Memory B cell (primary cell): ENCODE data around the gene CSDE1.
"Not testable (repeated sequence)": the region's sequence is repeated elsewhere in the genome, so short reads cannot be mapped to it uniquely, and the experiment has no call there.

Source experiments
- ATAC-seq: fragments of 150-1000 bp; cut with Tn5 transposase; 2 replicates; pipeline ENCODE4 v1.10.0; 2021; ENCODE audit warnings: low read depth, mild to moderate bottlenecking, moderate library complexity
- DNase-seq, 2 donors: peaks; one replicate each; pipeline ENCODE4 v3.0.0; 2022; ENCODE audit warnings: low spot score in 2 of 2
- H3K27ac Mint-ChIP-seq: one replicate; pipeline ENCODE4 v1.8.0; 2022; ENCODE audit warnings: mild to moderate bottlenecking, moderate library complexity, mixed read lengths
- H3K27me3 Mint-ChIP-seq: one replicate; pipeline ENCODE4 v1.8.0; 2022; ENCODE audit warnings: mixed read lengths
- H3K36me3 Mint-ChIP-seq: one replicate; pipeline ENCODE4 v1.8.0; 2022; ENCODE audit warnings: mild to moderate bottlenecking, mixed read lengths
- H3K4me1 Mint-ChIP-seq: one replicate; pipeline ENCODE4 v1.8.0; 2022; ENCODE audit warnings: mixed read lengths
- H3K4me3 Mint-ChIP-seq: one replicate; pipeline ENCODE4 v1.8.0; 2022; ENCODE audit warnings: mild to moderate bottlenecking, moderate library complexity, mixed read lengths
- H3K9me3 Mint-ChIP-seq: one replicate; pipeline ENCODE4 v1.8.0; 2022; ENCODE audit warnings: mixed read lengths

Gene CSDE1

DNA sequence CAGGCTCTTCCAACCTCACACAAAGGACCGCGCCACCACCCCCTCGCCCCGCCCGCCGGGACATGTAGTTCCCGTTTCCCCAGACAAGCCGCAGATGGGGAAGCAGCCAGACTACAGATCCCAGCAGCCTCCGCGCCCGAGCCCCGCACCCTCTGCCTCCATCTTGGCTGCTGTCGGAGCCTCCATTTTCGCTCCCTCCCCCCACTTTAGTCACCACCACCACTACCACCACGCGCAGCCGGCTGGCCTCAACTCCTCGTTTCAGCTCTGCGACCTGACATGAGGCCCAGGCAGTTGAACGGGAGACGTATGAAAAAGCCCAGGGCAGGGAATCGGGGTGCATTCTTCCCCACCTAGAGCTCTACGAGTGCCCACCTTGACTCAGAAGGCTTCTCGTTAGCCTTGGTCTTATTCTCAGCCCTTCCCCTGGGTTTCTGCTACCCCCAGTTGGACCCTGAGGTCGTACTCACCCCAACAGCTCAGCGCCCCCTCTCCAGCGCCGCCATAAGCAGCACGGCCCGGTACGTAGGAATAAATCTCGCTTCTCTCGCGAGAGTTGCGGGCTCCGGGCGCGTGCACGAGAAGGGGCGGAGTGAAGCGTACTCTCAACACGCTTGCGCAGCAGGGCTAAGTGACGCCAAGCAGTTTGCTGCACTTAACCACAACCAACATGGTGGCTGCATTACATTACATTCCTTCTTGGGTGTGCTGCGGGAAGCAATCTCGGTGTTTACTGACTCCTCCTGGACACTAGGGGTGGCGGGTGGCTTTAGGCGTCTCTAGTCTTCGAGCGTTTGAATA is at the start of gene CSDE1:
Gene CSDE1 (minus strand): TSS at position 530 of the 801 bp plus-strand sequence. CDS start 18,094 bp downstream, outside the sequence.
- ATAC-seq (peak; percentile 86), DNase-seq (peak; percentile 97)
- Mint-ChIP-seq H3K36me3 (peaks cover 3% of the 10 kb centered on the region), H3K27me3 (no peaks in the 10 kb centered on the region), H3K9me3 (peaks cover 2% of the 10 kb centered on the region), H3K4me1 (peaks cover 29% of the 10 kb centered on the region), H3K27ac (peak within 1 kb of the TSS; percentile 100), H3K4me3 (peak within 1 kb of the TSS; percentile 99)

GRCh38 chr1:114804449-114804848 is 46.7 kb upstream of the CSDE1 start:
- H3K36me3 Mint-ChIP-seq, DNase-seq, ATAC-seq, H3K4me3 Mint-ChIP-seq, H3K4me1 Mint-ChIP-seq, H3K9me3 Mint-ChIP-seq, H3K27ac Mint-ChIP-seq: not testable (repeated sequence)
- peaks cover 11% of the 10 kb centered on the region for H3K27me3 Mint-ChIP-seq

- Mint-ChIP-seq H3K4me1 (no peaks in the 10 kb centered on the region), H3K27me3 (peaks cover 9% of the 10 kb centered on the region), H3K4me3 (no peak overlapping the region), H3K36me3 (no peaks in the 10 kb centered on the region), H3K9me3 (peaks cover 2% of the 10 kb centered on the region), H3K27ac (no peak overlapping the region)
- DNase-seq (no peak), ATAC-seq (no peak)
These were observed 45.2 kb upstream of the CSDE1 start for GRCh38 chr1:114803001-114803400.

DNA sequence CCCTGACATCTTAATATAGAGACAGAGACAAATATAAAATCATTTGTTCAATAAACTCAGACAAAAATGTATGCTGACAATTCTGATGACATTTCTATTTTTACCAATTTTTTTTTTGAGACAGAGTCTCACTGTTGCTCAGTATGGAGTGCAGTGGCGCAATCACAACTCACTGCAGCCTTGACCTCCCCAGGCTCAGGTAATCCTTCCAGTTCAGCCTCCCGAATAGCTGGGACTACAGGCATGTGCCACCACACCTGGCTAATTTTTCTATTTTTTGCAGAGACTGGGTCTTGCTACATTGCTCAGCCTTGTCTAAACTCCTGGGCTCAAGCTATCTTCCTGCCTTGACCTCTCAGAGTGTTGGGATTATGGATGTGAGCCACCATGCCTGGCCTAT is 36.3 kb upstream of the CSDE1 start:
- Mint-ChIP-seq H3K4me1 (no peaks in the 10 kb centered on the region), H3K27ac (no peak overlapping the region), H3K36me3 (peaks cover 1% of the 10 kb centered on the region), H3K9me3 (peaks cover 1% of the 10 kb centered on the region), H3K27me3 (peaks cover 19% of the 10 kb centered on the region), H3K4me3 (no peak overlapping the region)
- ATAC-seq (no peak), DNase-seq (no peak)

DNA sequence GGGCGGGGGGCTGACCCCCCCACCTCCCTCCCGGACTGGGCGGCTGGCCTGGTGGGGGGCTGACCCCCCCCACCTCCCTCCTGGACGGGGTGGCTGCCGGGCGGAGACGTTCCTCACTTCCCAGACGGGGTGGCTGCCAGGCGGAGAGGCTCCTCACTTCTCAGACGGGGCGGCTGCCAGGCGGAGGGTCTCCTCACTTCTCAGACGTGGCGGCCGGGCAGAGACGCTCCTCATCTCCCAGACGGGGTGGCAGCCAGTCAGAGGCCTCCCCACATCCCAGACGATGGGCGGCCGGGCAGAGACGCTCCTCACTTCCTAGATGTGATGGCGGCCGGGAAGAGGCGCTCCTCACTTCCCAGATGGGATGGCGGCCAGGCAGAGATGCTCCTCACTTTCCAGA is 32.8 kb upstream of the CSDE1 start:
- H3K4me1 Mint-ChIP-seq, H3K36me3 Mint-ChIP-seq, ATAC-seq, H3K4me3 Mint-ChIP-seq, DNase-seq, H3K27ac Mint-ChIP-seq: not testable (repeated sequence)
- peaks cover 19% of the 10 kb centered on the region for H3K27me3 Mint-ChIP-seq
- peaks cover 13% of the 10 kb centered on the region for H3K9me3 Mint-ChIP-seq

DNA sequence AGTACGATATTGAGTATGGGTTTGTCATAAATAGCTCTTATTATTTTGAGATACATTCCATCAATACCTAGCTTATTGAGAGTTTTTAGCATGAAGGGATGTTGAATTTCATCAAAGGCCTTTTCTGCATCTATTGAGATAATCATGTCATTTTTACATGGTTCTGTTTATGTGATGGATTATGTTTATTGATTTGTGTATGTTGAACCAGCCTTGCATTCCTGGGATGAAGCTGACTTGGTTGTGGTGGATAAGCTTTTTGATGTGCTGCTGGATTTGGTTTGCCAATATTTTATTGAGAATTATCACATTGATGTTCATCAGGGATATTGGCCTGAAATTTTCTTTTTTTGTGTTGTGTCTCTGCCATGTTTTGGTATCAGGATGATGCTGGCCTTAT is 28.7 kb upstream of the CSDE1 start:
- H3K4me3 Mint-ChIP-seq, ATAC-seq, H3K36me3 Mint-ChIP-seq: not testable (repeated sequence)

DNA sequence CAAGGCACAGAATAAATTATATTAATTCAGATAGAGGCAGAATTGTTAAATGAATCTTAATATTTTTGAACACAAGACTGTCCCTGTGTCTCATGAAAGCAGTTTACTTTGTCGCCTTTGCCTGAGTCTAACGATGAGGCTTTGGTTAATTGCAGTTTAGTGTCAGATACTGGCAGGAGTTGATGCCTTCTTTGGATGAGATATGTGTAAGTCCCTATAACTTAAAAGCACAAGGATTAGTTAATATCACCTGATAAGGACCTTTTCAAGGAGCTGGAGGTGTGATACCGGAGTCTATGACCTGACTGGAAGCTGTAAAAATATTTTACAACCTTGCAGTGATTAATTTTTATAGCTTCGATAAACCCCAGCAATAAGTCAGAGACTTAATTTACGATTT is 24.7 kb upstream of the CSDE1 start:
- peaks cover 6% of the 10 kb centered on the region for H3K4me1 Mint-ChIP-seq
- peaks cover 3% of the 10 kb centered on the region for H3K27me3 Mint-ChIP-seq
- no peak for DNase-seq
- ATAC-seq = no peak
- peaks cover 10% of the 10 kb centered on the region for H3K9me3 Mint-ChIP-seq
- no peak overlapping the region for H3K4me3 Mint-ChIP-seq
- peaks cover 13% of the 10 kb centered on the region for H3K36me3 Mint-ChIP-seq
- no peak overlapping the region for H3K27ac Mint-ChIP-seq

More for the DNA sequence above, 28.7 kb upstream of the CSDE1 start:
- not testable (repeated sequence) for DNase-seq, H3K4me1 Mint-ChIP-seq, H3K27ac Mint-ChIP-seq
- H3K27me3 Mint-ChIP-seq = peaks cover 12% of the 10 kb centered on the region
- H3K9me3 Mint-ChIP-seq = peaks cover 13% of the 10 kb centered on the region

DNA sequence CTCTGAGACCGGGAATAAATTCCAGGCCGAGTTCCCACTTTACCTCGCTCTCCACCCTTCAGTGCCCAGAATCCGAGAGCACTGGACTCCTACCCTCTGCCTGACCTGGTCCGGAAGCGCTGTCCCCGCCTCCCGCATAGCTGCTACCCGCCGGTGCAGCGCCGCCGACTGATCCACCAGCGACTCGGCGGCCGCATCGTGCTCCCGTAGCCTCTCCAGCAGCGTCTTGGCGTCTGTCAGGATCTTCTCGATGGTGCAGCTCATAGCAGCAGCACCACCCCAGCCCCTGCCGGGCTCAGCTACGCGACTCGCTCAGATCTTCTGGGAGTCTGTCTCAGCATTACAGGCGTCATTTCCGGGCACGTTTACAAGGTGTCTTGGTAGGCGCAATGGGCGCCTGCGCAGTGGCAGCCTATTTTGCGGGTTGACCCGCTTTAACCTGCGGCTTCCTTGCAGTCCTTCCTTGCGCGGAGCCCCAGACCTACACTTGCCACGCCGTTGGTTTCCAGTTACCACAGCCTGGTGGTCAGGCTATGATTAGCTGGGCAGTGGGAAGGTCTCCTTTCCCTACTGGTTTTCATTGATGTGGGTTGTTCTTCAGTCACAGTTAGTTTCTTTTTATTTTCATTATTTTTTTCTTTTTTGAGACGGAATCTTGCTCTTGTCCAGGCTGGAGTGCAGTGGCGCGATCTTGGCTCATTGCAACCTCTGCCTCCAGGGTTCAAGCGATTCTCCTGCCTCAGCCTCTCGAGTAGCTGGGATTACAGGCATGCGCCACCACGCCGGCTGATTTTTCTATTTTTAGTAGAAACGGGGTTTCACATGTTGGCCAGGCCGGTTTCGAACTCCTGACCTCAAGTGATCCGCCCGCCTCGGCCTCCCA is 22.8 kb upstream of the CSDE1 start, which contains the start of gene SIKE1:
Gene SIKE1 (minus strand): TSS at position 342 of the 883 bp plus-strand sequence. CDS start 78 bp downstream, at position 264.
- Mint-ChIP-seq H3K36me3 (peaks cover 15% of the 10 kb centered on the region), H3K27ac (peak within 1 kb of the TSS; percentile 99), H3K4me3 (peak within 1 kb of the TSS; percentile 100), H3K9me3 (no peaks in the 10 kb centered on the region), H3K27me3 (no peaks in the 10 kb centered on the region), H3K4me1 (peaks cover 6% of the 10 kb centered on the region)
- peak; percentile 99 for ATAC-seq
- DNase-seq = peak; percentile 79 to 87

GRCh38 chr1:114779722-114780121 is 21.9 kb upstream of the CSDE1 start:
- Mint-ChIP-seq H3K27me3 (no peaks in the 10 kb centered on the region), H3K4me3 (peak overlapping the region; percentile 100), H3K9me3 (no peaks in the 10 kb centered on the region), H3K4me1 (peaks cover 6% of the 10 kb centered on the region), H3K36me3 (peaks cover 15% of the 10 kb centered on the region), H3K27ac (peak overlapping the region; percentile 99)
- DNase-seq (no peak), ATAC-seq (no peak)

- H3K4me1 Mint-ChIP-seq, ATAC-seq, DNase-seq, H3K9me3 Mint-ChIP-seq, H3K27ac Mint-ChIP-seq, H3K4me3 Mint-ChIP-seq, H3K27me3 Mint-ChIP-seq: not testable (repeated sequence)
- peaks cover 15% of the 10 kb centered on the region for H3K36me3 Mint-ChIP-seq
These were observed 18.9 kb upstream of the CSDE1 start for GRCh38 chr1:114776726-114777125.

DNA sequence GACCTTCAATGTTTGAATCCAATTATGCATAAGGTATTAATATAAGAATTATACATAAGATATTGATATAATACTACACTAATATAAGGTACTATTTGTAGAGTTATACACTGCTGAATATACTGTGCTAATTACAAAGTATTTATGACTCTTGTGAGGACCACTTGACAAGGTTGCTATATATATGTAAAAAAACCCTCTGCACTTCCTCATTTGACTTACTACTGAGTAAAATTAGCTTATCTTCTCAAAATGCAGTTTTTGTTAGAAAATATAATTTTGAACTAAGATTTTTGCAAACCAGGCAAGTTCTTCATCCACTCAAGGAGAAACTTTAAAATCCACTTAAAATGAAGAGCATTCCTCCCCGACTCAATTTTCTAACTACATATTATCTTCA is 14.2 kb upstream of the CSDE1 start:
- no peaks in the 10 kb centered on the region for H3K9me3 Mint-ChIP-seq
- H3K4me1 Mint-ChIP-seq = no peaks in the 10 kb centered on the region
- H3K27ac Mint-ChIP-seq = no peak overlapping the region
- H3K36me3 Mint-ChIP-seq = peaks cover 7% of the 10 kb centered on the region
- H3K4me3 Mint-ChIP-seq = no peak overlapping the region
- no peaks in the 10 kb centered on the region for H3K27me3 Mint-ChIP-seq
- DNase-seq = no peak
- no peak for ATAC-seq

DNA sequence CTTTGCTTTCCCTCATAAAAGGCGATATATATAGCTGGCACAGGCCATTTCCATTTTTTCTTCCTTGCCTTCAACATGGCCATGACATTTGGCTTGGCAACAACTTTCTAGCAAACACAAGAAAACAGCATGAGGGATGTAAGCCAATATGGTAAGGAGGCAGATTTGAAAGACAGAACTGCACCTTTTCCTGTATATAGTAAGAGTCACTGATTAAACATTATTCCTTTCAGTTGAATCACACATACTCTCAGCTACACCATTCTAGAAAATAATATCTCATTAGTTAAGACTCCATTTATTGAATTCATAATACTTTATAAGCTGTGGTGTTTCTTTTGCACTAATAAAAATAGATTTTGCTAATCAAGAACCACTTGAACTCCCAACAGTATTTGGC is 13.2 kb upstream of the CSDE1 start:
- H3K4me1 Mint-ChIP-seq = no peaks in the 10 kb centered on the region
- no peaks in the 10 kb centered on the region for H3K27me3 Mint-ChIP-seq
- no peak overlapping the region for H3K27ac Mint-ChIP-seq
- no peak for ATAC-seq
- H3K9me3 Mint-ChIP-seq = no peaks in the 10 kb centered on the region
- peaks cover 2% of the 10 kb centered on the region for H3K36me3 Mint-ChIP-seq
- no peak overlapping the region for H3K4me3 Mint-ChIP-seq
- no peak for DNase-seq

GRCh38 chr1:114764689-114765088 is 6.9 kb upstream of the CSDE1 start:
- Mint-ChIP-seq H3K9me3 (peaks cover 3% of the 10 kb centered on the region), H3K27me3 (no peaks in the 10 kb centered on the region), H3K4me3 (no peak overlapping the region), H3K36me3 (peaks cover 5% of the 10 kb centered on the region), H3K27ac (no peak overlapping the region), H3K4me1 (no peaks in the 10 kb centered on the region)
- DNase-seq (no peak), ATAC-seq (no peak)

GRCh38 chr1:114758256-114758832 is 560 bp upstream of the CSDE1 start:
- DNase-seq (no peak), ATAC-seq (no peak)
- Mint-ChIP-seq H3K4me3 (peak overlapping the region; percentile 99), H3K27ac (peak overlapping the region; percentile 100), H3K36me3 (peaks cover 7% of the 10 kb centered on the region), H3K27me3 (no peaks in the 10 kb centered on the region), H3K9me3 (peaks cover 5% of the 10 kb centered on the region), H3K4me1 (peaks cover 28% of the 10 kb centered on the region)
